ENCODE data around the gene CRYBG2.

Gene CRYBG2

DNA sequence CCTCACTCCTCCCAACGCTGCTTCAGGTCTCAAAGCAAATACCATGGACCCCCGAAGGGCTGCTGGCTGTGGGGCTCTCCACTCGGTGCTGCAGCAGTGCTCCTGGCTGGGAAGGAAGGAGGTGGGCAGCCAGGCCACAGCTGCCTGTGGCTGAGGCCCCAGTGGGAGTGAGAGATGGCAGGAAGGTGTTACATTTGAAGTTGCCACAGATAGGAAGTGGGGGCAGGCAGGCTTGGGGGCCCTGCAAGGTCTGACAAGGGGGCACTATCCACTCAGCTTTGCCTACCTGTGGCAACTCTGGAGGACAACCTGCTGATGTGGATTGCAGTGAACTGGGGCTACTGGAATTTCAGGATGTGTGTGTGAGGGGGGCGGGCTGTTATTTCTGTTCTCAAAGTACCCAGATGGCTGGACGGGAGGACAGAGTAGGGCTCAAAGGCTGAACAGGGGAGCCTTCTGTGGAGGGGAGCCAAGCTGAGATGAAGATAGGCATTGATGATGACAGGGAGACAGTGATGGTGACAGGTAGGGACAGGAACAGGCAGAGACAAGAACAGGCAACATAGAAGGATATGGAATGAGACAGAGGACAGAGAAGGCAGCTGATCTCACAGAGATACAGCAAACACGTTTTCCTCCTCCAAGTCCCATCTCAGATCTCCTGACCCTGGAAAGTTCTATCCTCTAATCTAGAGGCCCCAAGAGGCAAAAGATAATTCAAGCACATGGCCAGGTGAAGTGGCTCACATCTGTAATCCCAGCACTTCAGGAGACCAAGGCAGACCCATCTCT lies 16.9 kb upstream of the CRYBG2 start:
- DNase-seq (ENCODE audit: insufficient read length, low spot score) (no peak), FAIRE-seq (no peak)
- TF ChIP-seq POLR2AphosphoS5 (IDR thresholded peaks at IDR 0.05; ENCODE audit: low read depth, low read length) (no peak), POU2F2 (IDR thresholded peaks at IDR 0.05; ENCODE audit: low read depth, low read length) (no peak), TAF1 (IDR thresholded peaks at IDR 0.05; ENCODE audit: low read depth, low read length) (no peak), POLR2A (IDR thresholded peaks at IDR 0.05; ENCODE audit: low read depth, low read length) (no peak), PAX5 (IDR thresholded peaks at IDR 0.05; ENCODE audit: insufficient read depth, low read length, severe bottlenecking) (no peak)

GRCh38 chr1:26368486-26368885 lies 14.6 kb upstream of the CRYBG2 start:
- no peak for DNase-seq (ENCODE audit: insufficient read length, low spot score)
- FAIRE-seq: no peak

GRCh38 chr1:26368006-26368405 lies 14.1 kb upstream of the CRYBG2 start:
- FAIRE-seq (no peak), DNase-seq (ENCODE audit: insufficient read length, low spot score) (no peak)
- TF ChIP-seq POLR2AphosphoS5 (IDR thresholded peaks at IDR 0.05; ENCODE audit: low read depth, low read length): no peak
- TF ChIP-seq PAX5 (IDR thresholded peaks at IDR 0.05; ENCODE audit: insufficient read depth, low read length, severe bottlenecking): no peak
- no peak for TF ChIP-seq SPI1 (IDR thresholded peaks at IDR 0.05; ENCODE audit: low read depth, low read length)
- no peak for TF ChIP-seq POLR2A (IDR thresholded peaks at IDR 0.05; ENCODE audit: low read depth, low read length)
- TF ChIP-seq TAF1 (IDR thresholded peaks at IDR 0.05; ENCODE audit: low read depth, low read length): no peak
- no peak for TF ChIP-seq POU2F2 (IDR thresholded peaks at IDR 0.05; ENCODE audit: low read depth, low read length)

More at GRCh38 chr1:26368486-26368885, 14.6 kb upstream of the CRYBG2 start:
- TF ChIP-seq SPI1 (IDR thresholded peaks at IDR 0.05; ENCODE audit: low read depth, low read length) (no peak), POLR2A (IDR thresholded peaks at IDR 0.05; ENCODE audit: low read depth, low read length) (no peak), POLR2AphosphoS5 (IDR thresholded peaks at IDR 0.05; ENCODE audit: low read depth, low read length) (no peak), POU2F2 (IDR thresholded peaks at IDR 0.05; ENCODE audit: low read depth, low read length) (no peak), TAF1 (IDR thresholded peaks at IDR 0.05; ENCODE audit: low read depth, low read length) (no peak), PAX5 (IDR thresholded peaks at IDR 0.05; ENCODE audit: insufficient read depth, low read length, severe bottlenecking) (no peak)

DNA sequence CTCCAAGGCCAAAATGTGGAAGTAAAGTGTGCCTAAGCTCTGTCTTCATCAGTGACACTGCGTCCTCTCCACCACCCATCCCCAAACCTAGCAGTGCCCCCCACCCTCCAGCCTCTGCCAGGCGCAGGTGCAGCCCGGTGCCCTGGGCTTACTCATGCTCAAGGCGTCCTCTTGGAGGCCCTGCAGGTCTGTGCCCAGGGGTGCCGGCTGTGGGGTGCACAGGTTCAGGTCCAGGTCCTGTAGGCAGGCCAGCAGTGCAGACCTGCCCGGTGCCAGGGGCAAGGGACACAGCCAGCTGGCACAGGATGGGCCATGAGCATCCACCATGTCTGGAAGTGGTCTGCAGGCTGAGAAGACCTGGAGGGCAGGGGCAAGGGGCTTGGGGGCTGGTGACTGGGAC lies 13.5 kb upstream of the CRYBG2 start:
- DNase-seq (ENCODE audit: insufficient read length, low spot score) (no peak), FAIRE-seq (no peak)
- TF ChIP-seq POU2F2 (IDR thresholded peaks at IDR 0.05; ENCODE audit: low read depth, low read length): no peak
- no peak for TF ChIP-seq POLR2AphosphoS5 (IDR thresholded peaks at IDR 0.05; ENCODE audit: low read depth, low read length)
- TF ChIP-seq PAX5 (IDR thresholded peaks at IDR 0.05; ENCODE audit: insufficient read depth, low read length, severe bottlenecking): no peak
- no peak for TF ChIP-seq SPI1 (IDR thresholded peaks at IDR 0.05; ENCODE audit: low read depth, low read length)
- no peak for TF ChIP-seq TAF1 (IDR thresholded peaks at IDR 0.05; ENCODE audit: low read depth, low read length)
- no peak for TF ChIP-seq POLR2A (IDR thresholded peaks at IDR 0.05; ENCODE audit: low read depth, low read length)

DNA sequence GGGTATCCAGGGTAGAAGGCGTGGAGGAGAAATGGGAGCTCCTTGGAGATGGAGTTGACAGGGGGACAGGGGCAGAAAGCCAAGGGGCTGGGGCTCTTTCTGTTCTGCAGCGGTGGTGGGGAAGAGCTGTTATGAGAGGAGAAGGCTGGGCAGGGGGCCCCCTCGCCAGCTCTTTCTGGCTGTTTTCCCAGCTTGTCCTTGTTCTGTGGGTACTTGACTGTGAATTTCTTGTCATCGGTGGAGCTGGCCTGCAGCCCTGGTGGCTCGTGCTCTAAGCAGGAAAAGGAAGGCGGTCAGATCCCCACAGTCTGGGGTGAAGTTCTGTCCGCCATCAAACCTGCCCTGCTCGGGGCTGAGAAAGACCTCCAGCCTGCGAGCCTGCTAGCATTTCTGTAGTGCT lies 11.0 kb upstream of the CRYBG2 start:
- no peak for FAIRE-seq
- TF ChIP-seq POU2F2 (IDR thresholded peaks at IDR 0.05; ENCODE audit: low read depth, low read length) (no peak), POLR2AphosphoS5 (IDR thresholded peaks at IDR 0.05; ENCODE audit: low read depth, low read length) (no peak)

DNA sequence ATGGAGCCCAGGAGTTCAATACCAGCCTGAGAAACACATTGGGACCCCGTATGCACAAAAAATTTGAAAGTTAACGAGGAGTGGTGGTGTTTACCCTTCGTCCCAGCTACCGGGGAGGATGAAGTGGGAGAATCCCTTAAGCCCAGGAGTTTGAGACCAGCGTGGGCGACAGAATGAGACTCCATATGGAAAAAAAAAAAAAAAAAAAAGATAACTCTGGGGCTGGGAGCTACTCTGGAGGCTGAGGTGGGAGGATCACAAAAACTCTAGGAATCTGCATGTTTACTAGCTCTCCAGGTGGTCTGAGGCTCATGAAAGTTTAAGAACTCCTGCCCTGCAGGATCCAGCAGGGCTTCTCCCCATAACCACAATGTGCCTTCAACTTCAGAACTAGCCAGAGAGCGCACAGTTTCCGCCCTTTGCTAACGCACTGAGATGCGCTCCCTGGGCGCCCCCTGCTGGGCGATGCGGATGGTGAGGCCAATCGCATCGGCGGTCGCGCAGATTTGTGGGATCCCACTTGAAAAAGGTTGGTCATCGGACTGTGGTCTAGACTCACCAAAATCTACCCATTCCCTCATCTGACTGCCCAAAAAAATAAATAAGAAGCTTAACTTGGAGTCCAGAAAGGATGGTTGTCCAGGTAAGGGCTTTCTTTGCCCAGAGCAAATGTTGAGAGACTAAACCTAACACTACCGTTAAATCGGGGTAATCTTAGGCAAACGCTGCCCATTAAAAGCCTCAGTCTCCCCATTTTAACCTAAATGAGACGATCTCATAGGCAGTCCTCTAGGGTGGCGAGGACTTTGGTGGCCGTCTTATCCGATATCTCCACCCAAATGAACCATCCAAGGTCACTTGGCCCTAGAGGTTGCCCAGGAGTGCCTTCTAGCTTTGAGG lies 9.9 kb upstream of the CRYBG2 start:
- TF ChIP-seq TAF1 (IDR thresholded peaks at IDR 0.05; ENCODE audit: low read depth, low read length) (no peak), PAX5 (IDR thresholded peaks at IDR 0.05; ENCODE audit: insufficient read depth, low read length, severe bottlenecking) (no peak), POLR2AphosphoS5 (IDR thresholded peaks at IDR 0.05; ENCODE audit: low read depth, low read length) (no peak), POU2F2 (IDR thresholded peaks at IDR 0.05; ENCODE audit: low read depth, low read length) (no peak), SPI1 (IDR thresholded peaks at IDR 0.05; ENCODE audit: low read depth, low read length) (no peak), POLR2A (IDR thresholded peaks at IDR 0.05; ENCODE audit: low read depth, low read length) (no peak)
- peak; percentile 99 for FAIRE-seq
- DNase-seq (ENCODE audit: insufficient read length, low spot score): peak; percentile 82

More for the DNA sequence above, 11.0 kb upstream of the CRYBG2 start:
- DNase-seq (ENCODE audit: insufficient read length, low spot score): no peak

GRCh38 chr1:26362331-26362730 lies 8.4 kb upstream of the CRYBG2 start:
- no peak for FAIRE-seq
- no peak for DNase-seq (ENCODE audit: insufficient read length, low spot score)
- TF ChIP-seq POU2F2 (IDR thresholded peaks at IDR 0.05; ENCODE audit: low read depth, low read length) (no peak), TAF1 (IDR thresholded peaks at IDR 0.05; ENCODE audit: low read depth, low read length) (no peak), PAX5 (IDR thresholded peaks at IDR 0.05; ENCODE audit: insufficient read depth, low read length, severe bottlenecking) (no peak), POLR2A (IDR thresholded peaks at IDR 0.05; ENCODE audit: low read depth, low read length) (no peak), POLR2AphosphoS5 (IDR thresholded peaks at IDR 0.05; ENCODE audit: low read depth, low read length) (no peak), SPI1 (IDR thresholded peaks at IDR 0.05; ENCODE audit: low read depth, low read length) (no peak)

DNA sequence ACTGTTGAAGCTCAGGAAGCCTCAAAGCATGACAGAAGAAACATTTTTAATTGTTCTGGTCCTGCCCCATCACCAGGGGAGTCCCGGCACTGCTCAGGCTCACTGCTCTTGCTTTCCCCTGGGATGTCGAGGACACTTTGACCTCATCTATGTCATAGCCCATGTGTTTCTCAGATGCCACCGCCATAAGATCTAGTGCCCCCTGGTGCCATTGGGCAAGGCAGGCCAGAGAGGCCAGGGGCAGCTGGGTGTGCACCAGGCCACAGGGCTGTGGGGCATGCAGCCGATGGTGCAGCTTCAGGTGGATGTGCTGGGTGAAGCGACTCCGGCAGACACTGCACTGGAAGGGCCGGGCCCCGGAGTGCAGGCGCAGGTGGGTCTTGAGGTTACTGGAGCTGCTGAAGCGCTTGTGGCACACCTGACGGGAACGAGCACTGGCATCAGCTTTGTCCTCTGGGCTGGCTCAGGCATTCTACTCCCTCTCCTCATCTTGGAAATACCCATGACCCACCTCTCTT lies 7.7 kb upstream of the CRYBG2 start:
- TF ChIP-seq PAX5 (IDR thresholded peaks at IDR 0.05; ENCODE audit: insufficient read depth, low read length, severe bottlenecking) (no peak), TAF1 (IDR thresholded peaks at IDR 0.05; ENCODE audit: low read depth, low read length) (no peak), POU2F2 (IDR thresholded peaks at IDR 0.05; ENCODE audit: low read depth, low read length) (no peak), SPI1 (IDR thresholded peaks at IDR 0.05; ENCODE audit: low read depth, low read length) (no peak), POLR2A (IDR thresholded peaks at IDR 0.05; ENCODE audit: low read depth, low read length) (no peak)
- no peak for FAIRE-seq
- DNase-seq (ENCODE audit: insufficient read length, low spot score): no peak
